ENCODE measurements around the gene ST3GAL5.

ST3GAL5 gene

DNA sequence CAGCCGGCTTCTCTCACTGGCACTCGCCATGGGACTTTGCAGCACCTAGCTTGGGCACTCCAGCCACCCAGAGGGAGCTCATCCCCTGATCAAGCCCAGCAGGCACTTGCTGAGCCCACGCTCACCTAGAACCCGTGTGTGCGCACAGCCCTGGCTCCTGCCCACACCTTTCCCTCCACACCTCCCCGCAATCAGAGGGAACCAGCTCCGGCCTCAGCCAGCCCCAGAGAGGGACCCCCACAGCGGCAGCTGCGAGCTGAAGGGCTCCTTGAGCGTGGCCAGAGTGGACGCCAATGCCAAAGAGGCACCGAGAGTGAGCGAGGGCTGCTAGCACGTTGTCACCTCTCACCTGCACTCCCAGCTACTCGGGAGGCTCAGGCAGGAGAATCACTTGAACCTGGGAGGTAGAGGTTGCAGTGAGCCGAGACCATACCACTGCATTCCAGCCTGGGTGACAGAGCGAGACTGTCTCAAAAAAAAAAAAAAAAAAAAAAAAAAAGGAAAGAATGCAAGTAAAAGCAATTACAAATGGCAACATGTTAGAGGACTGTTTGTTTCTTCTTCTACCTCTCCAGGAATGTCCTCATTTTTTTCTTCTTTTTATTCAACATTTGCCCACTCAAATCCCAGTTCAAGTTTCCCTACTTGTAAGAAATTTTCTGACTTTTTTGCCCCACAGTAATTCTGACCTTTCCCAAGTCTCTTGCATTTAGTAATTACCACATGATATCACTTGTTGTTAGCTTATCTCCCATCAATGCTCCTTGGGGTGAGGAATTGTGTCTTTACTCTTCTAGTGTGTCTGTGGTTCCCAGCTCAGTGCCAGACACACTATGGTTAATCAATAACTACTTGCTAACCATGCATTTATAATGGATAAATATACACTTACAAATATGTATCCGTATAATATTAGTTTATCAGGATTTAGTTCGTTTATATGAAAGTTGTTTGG is 40.6 kb upstream of the ST3GAL5 start:
- H3K36me3 ChIP-seq (ENCODE audit: control insufficient read depth in 2 of 2, insufficient read depth in 2 of 2, low read length in 2 of 2), result no peaks in the 10 kb centered on the region
- peaks cover 3 to 7% of the 10 kb centered on the region in 2 donors for H3K4me1 ChIP-seq (ENCODE audit: control insufficient read depth in 2 of 2, insufficient read depth in 2 of 2, low read length in 2 of 2)
- H3K9me3 ChIP-seq (ENCODE audit: control insufficient read depth in 2 of 2, low read length in 2 of 2), result no peaks in the 10 kb centered on the region
- no peak overlapping the region for H3K27ac ChIP-seq (ENCODE audit: low read depth in 2 of 2, low read length in 2 of 2)
- no peaks in the 10 kb centered on the region for H3K27me3 ChIP-seq (ENCODE audit: control insufficient read depth in 2 of 2, insufficient read depth in 2 of 2, low read length in 2 of 2)
- no peak overlapping the region for H3K9ac ChIP-seq (ENCODE audit: low read depth in 1 of 2, low read length in 2 of 2)
- no peak overlapping the region for H3K4me3 ChIP-seq (ENCODE audit: low read length in 2 of 2)

- Histone ChIP-seq H3K27me3 (ENCODE audit: control insufficient read depth in 2 of 2, insufficient read depth in 2 of 2, low read length in 2 of 2) (no peaks in the 10 kb centered on the region), H3K36me3 (ENCODE audit: control insufficient read depth in 2 of 2, insufficient read depth in 2 of 2, low read length in 2 of 2) (no peaks in the 10 kb centered on the region), H3K4me1 (ENCODE audit: control insufficient read depth in 2 of 2, insufficient read depth in 2 of 2, low read length in 2 of 2) (peaks cover 3 to 7% of the 10 kb centered on the region in 2 donors), H3K4me3 (ENCODE audit: low read length in 2 of 2) (no peak overlapping the region), H3K27ac (ENCODE audit: low read depth in 2 of 2, low read length in 2 of 2) (no peak overlapping the region), H3K9me3 (ENCODE audit: control insufficient read depth in 2 of 2, low read length in 2 of 2) (no peaks in the 10 kb centered on the region), H3K9ac (ENCODE audit: low read depth in 1 of 2, low read length in 2 of 2) (no peak overlapping the region)
Observed at GRCh38 chr2:85926931-85927661, 38.3 kb upstream of the ST3GAL5 start.

DNA sequence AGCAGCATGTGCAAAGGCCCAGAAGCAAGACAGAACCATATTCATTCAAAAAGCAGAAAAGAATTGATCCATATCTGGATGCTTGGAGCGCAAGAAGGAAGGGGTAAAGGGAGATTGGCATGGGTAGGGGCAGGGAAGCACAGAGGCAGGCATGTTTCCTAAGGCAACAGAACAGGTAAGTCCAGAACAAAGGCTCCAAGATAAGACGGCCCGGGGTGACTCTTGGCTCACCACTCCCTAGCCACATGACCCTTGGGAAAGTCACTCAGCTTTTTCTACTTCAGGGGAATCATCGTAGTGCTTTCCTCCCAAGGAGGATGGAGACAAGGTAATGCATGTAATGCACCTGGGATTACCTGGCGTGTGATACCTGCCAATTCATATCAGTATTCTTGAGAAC is 37.7 kb upstream of the ST3GAL5 start:
- Histone ChIP-seq H3K4me3 (ENCODE audit: low read length in 2 of 2) (no peak overlapping the region), H3K9me3 (ENCODE audit: control insufficient read depth in 2 of 2, low read length in 2 of 2) (no peaks in the 10 kb centered on the region), H3K27me3 (ENCODE audit: control insufficient read depth in 2 of 2, insufficient read depth in 2 of 2, low read length in 2 of 2) (no peaks in the 10 kb centered on the region), H3K4me1 (ENCODE audit: control insufficient read depth in 2 of 2, insufficient read depth in 2 of 2, low read length in 2 of 2) (peaks cover 3 to 7% of the 10 kb centered on the region in 2 donors), H3K27ac (ENCODE audit: low read depth in 2 of 2, low read length in 2 of 2) (no peak overlapping the region), H3K36me3 (ENCODE audit: control insufficient read depth in 2 of 2, insufficient read depth in 2 of 2, low read length in 2 of 2) (no peaks in the 10 kb centered on the region), H3K9ac (ENCODE audit: low read depth in 1 of 2, low read length in 2 of 2) (no peak overlapping the region)

DNA sequence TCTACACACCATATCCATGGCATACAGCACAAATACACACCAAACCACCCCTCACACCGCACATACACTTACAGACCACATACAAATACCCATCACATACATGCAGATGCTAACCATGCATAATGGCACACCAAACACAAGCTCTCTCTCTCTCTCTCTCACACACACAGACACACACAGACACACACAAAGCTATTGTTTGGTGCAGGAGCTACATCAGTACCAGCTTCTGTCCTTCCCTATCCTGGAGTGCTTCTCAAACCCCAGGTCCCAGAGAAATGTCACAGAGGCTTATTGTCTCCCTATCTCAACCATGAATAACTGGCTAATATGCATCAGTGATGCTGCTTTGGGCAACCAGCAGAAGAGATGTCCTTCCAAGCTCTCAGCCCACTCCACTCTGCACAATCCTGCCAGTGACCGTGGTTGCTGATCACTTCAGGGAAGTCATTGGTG is 36.5 kb upstream of the ST3GAL5 start:
- no peak overlapping the region for H3K9ac ChIP-seq (ENCODE audit: low read depth in 1 of 2, low read length in 2 of 2)
- peaks cover 0 to 3% of the 10 kb centered on the region in 2 donors for H3K27me3 ChIP-seq (ENCODE audit: control insufficient read depth in 2 of 2, insufficient read depth in 2 of 2, low read length in 2 of 2)
- peak overlapping the region in 1 of 2 donors; percentile 16 for H3K27ac ChIP-seq (ENCODE audit: low read depth in 2 of 2, low read length in 2 of 2)
- no peaks in the 10 kb centered on the region for H3K9me3 ChIP-seq (ENCODE audit: control insufficient read depth in 2 of 2, low read length in 2 of 2)
- H3K4me3 ChIP-seq (ENCODE audit: low read length in 2 of 2), result no peak overlapping the region
- peaks cover 3 to 7% of the 10 kb centered on the region in 2 donors for H3K4me1 ChIP-seq (ENCODE audit: control insufficient read depth in 2 of 2, insufficient read depth in 2 of 2, low read length in 2 of 2)
- H3K36me3 ChIP-seq (ENCODE audit: control insufficient read depth in 2 of 2, insufficient read depth in 2 of 2, low read length in 2 of 2), result no peaks in the 10 kb centered on the region

DNA sequence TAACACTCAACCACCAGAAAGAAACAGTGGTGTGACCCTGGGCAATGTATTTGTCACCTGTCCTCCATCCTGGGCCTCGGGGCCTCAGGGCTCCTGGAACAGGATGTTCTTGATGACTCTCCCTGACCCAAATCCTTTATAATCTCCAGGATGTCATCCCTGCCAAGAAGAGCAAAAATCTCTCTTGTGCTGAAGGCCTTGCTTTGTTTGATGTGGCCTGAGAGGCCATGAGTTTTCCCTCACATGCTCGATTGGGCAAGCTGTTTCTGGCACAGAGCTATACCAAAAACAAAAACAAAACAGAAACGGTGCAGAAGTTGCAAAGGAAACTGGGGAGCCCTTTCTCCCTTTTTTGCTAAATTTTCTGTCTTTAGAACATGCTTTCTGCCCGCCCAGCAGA is 35.7 kb upstream of the ST3GAL5 start:
- Histone ChIP-seq H3K27me3 (ENCODE audit: control insufficient read depth in 2 of 2, insufficient read depth in 2 of 2, low read length in 2 of 2) (peaks cover 0 to 3% of the 10 kb centered on the region in 2 donors), H3K9ac (ENCODE audit: low read depth in 1 of 2, low read length in 2 of 2) (no peak overlapping the region), H3K36me3 (ENCODE audit: control insufficient read depth in 2 of 2, insufficient read depth in 2 of 2, low read length in 2 of 2) (no peaks in the 10 kb centered on the region), H3K4me3 (ENCODE audit: low read length in 2 of 2) (no peak overlapping the region), H3K27ac (ENCODE audit: low read depth in 2 of 2, low read length in 2 of 2) (peak overlapping the region; percentile 32 to 37), H3K4me1 (ENCODE audit: control insufficient read depth in 2 of 2, insufficient read depth in 2 of 2, low read length in 2 of 2) (peaks cover 3 to 7% of the 10 kb centered on the region in 2 donors), H3K9me3 (ENCODE audit: control insufficient read depth in 2 of 2, low read length in 2 of 2) (no peaks in the 10 kb centered on the region)

DNA sequence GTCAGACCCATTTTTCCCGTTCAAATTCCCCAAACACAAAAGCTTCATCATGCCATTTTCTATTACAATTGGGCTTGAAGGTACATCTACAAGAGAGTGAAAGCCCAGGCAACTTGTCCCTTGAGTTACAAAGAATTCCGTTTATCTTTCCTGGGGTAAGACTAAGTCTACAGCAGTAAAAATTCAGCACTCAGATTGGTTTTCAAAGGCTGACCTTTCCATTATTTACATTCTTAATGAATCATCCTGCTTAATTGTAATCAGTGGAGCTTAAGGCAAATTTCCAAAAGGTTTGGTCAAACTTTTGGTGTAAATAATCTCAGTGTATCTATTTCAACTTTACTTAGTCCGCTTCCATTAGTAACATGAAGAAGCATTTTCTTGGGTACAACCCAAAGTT is 33.4 kb upstream of the ST3GAL5 start:
- H3K4me3 ChIP-seq (ENCODE audit: low read length in 2 of 2), result no peak overlapping the region
- H3K27ac ChIP-seq (ENCODE audit: low read depth in 2 of 2, low read length in 2 of 2), result peak overlapping the region in 1 of 2 donors; percentile 56

DNA sequence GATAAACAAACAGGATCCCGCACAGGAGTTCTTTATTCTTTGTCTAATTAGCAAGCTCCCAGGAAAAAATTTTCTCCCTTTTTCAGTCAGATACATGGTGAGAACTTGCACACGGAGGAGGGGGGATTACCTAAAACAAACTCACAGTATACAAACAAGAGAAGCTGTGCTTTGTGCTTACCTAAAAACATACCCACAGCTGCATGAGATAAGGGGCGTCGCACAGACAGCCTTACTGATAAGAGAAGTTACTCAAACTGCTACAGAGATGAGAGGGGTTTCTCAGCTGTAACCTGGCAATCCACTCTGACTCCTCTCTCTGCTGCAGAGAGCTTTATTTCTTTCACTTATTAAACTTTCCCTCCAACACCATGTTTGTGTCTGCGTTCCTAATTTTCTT is 32.9 kb upstream of the ST3GAL5 start:
- Histone ChIP-seq H3K27me3 (ENCODE audit: control insufficient read depth in 2 of 2, insufficient read depth in 2 of 2, low read length in 2 of 2) (peaks cover 0 to 3% of the 10 kb centered on the region in 2 donors), H3K4me1 (ENCODE audit: control insufficient read depth in 2 of 2, insufficient read depth in 2 of 2, low read length in 2 of 2) (peaks cover 3 to 7% of the 10 kb centered on the region in 2 donors), H3K36me3 (ENCODE audit: control insufficient read depth in 2 of 2, insufficient read depth in 2 of 2, low read length in 2 of 2) (no peaks in the 10 kb centered on the region), H3K9ac (ENCODE audit: low read depth in 1 of 2, low read length in 2 of 2) (no peak overlapping the region), H3K4me3 (ENCODE audit: low read length in 2 of 2) (no peak overlapping the region), H3K9me3 (ENCODE audit: control insufficient read depth in 2 of 2, low read length in 2 of 2) (no peaks in the 10 kb centered on the region), H3K27ac (ENCODE audit: low read depth in 2 of 2, low read length in 2 of 2) (peak overlapping the region in 1 of 2 donors; percentile 56)

More for the DNA sequence above, 33.4 kb upstream of the ST3GAL5 start:
- no peak overlapping the region for H3K9ac ChIP-seq (ENCODE audit: low read depth in 1 of 2, low read length in 2 of 2)
- no peaks in the 10 kb centered on the region for H3K9me3 ChIP-seq (ENCODE audit: control insufficient read depth in 2 of 2, low read length in 2 of 2)
- peaks cover 3 to 7% of the 10 kb centered on the region in 2 donors for H3K4me1 ChIP-seq (ENCODE audit: control insufficient read depth in 2 of 2, insufficient read depth in 2 of 2, low read length in 2 of 2)
- no peaks in the 10 kb centered on the region for H3K36me3 ChIP-seq (ENCODE audit: control insufficient read depth in 2 of 2, insufficient read depth in 2 of 2, low read length in 2 of 2)
- H3K27me3 ChIP-seq (ENCODE audit: control insufficient read depth in 2 of 2, insufficient read depth in 2 of 2, low read length in 2 of 2), result peaks cover 0 to 3% of the 10 kb centered on the region in 2 donors

DNA sequence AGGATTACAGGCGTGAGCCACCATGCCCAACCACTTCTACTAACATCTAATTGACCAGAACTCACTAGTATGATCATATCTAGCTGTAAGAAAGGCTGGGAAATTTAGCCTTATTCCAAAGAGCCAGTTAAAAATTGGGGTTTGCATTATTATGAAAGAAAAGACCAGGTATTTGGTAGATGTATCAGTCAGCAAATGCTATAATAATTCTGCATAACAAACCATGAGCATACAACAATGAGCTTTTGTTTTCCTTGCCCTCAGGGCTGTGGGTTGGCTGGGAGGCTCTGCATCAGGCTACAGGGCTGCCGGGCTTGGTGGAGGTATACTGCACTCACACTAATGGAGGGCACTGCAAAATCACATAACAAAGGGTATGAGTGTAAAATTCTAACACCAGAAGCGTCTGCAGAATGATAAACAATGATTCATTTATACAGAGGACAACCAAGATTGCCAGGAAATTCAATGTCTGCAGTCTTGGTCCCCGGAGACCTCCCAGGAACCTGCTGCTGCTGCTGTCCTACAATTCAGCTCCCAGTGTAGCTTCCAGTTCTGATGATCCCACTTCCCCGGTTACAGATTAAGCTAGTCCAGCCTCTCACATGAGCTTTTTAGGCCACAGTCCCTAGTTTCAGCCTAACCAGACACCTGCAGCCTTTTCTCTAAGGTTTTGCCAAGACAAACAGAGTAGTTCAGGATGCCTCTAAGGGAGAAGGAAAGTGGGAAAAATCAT is 32.2 kb upstream of the ST3GAL5 start:
- H3K9me3 ChIP-seq (ENCODE audit: control insufficient read depth in 2 of 2, low read length in 2 of 2), result no peaks in the 10 kb centered on the region
- H3K36me3 ChIP-seq (ENCODE audit: control insufficient read depth in 2 of 2, insufficient read depth in 2 of 2, low read length in 2 of 2), result no peaks in the 10 kb centered on the region
- no peak overlapping the region for H3K9ac ChIP-seq (ENCODE audit: low read depth in 1 of 2, low read length in 2 of 2)
- H3K27me3 ChIP-seq (ENCODE audit: control insufficient read depth in 2 of 2, insufficient read depth in 2 of 2, low read length in 2 of 2), result peaks cover 0 to 3% of the 10 kb centered on the region in 2 donors
- peaks cover 3 to 7% of the 10 kb centered on the region in 2 donors for H3K4me1 ChIP-seq (ENCODE audit: control insufficient read depth in 2 of 2, insufficient read depth in 2 of 2, low read length in 2 of 2)
- no peak overlapping the region for H3K27ac ChIP-seq (ENCODE audit: low read depth in 2 of 2, low read length in 2 of 2)
- H3K4me3 ChIP-seq (ENCODE audit: low read length in 2 of 2), result no peak overlapping the region

DNA sequence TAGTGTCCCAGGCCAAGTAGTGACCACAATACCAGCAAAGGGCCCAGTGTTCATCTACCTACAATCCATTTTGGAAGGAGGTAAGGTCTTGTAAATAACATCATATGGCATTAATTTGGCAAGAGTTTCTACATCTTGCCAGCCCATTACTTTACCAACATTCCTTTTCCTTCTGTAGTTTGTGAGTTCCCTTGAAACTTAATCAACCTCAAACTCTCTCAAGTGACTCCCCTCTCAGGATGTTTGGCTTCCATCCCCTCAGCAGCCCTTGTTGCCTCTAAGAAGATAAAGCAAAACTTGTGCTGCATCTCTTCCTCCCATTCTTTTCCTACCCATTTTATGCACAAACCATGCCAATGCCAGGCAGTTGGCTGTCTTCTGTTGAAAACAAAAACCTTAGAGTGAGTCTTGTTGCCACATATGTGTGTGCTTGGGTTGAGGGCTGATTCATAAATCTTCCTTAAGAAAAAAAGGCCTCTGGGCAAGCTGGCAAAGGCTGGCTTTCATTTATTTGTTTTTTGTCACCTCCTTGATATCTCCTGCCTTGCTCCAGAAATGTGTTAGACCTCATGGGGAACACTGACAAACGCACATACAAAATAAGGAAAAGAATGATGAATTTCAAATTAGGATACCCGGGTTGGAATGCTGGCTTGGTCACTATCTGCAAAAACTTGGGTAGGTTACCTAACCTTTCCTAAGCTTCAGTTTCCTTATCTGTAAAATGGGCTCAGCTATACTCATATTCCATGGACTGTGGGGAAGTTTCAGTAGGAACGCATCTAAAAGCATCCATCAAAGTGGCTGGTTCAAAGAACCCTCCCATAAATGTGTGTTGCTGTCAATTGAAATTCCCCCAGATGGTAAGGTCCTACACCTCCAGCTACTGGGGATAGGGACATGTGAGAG is 29.4 kb upstream of the ST3GAL5 start:
- H3K27ac ChIP-seq (ENCODE audit: low read depth in 2 of 2, low read length in 2 of 2), result no peak overlapping the region
- no peak overlapping the region for H3K4me3 ChIP-seq (ENCODE audit: low read length in 2 of 2)
- H3K36me3 ChIP-seq (ENCODE audit: control insufficient read depth in 2 of 2, insufficient read depth in 2 of 2, low read length in 2 of 2), result no peaks in the 10 kb centered on the region
- H3K27me3 ChIP-seq (ENCODE audit: control insufficient read depth in 2 of 2, insufficient read depth in 2 of 2, low read length in 2 of 2), result peaks cover 0 to 3% of the 10 kb centered on the region in 2 donors
- H3K4me1 ChIP-seq (ENCODE audit: control insufficient read depth in 2 of 2, insufficient read depth in 2 of 2, low read length in 2 of 2), result no peaks in the 10 kb centered on the region
- no peak overlapping the region for H3K9ac ChIP-seq (ENCODE audit: low read depth in 1 of 2, low read length in 2 of 2)
- H3K9me3 ChIP-seq (ENCODE audit: control insufficient read depth in 2 of 2, low read length in 2 of 2), result no peaks in the 10 kb centered on the region

Data from mucosa of rectum (tissue), 2 donors.